ENCODE results near the gene PAQR8.
A peak's percentile ranks its signal among the peaks of the same experiment; 100 is the strongest.

The PAQR8 gene

GRCh38 chr6:52403627-52404026, 41.7 kb downstream of the PAQR8 start:
- Histone ChIP-seq H3K27ac (ENCODE audit: low read length) (no peak overlapping the region), H4K20me1 (ENCODE audit: insufficient read depth, low read length) (no peaks in the 10 kb centered on the region), H3K79me2 (ENCODE audit: insufficient read depth, low read length) (no peaks in the 10 kb centered on the region), H3K36me3 (ENCODE audit: insufficient read depth, low read length) (peaks cover 15% of the 10 kb centered on the region), H3K9me3 (ENCODE audit: insufficient read depth, low read length, severe bottlenecking) (no peaks in the 10 kb centered on the region), H2AFZ (ENCODE audit: low read depth, low read length) (no peak overlapping the region), H3K4me1 (ENCODE audit: insufficient read depth, low read length) (peaks cover 23% of the 10 kb centered on the region), H3K4me2 (ENCODE audit: insufficient read depth, low read length) (no peak overlapping the region), H3K4me3 (ENCODE audit: low read depth in 1 of 2, low read length in 2 of 2) (no peak overlapping the region), H3K27me3 (ENCODE audit: insufficient read depth, low read length, poor library complexity) (no peaks in the 10 kb centered on the region), H3K9ac (ENCODE audit: low read depth, low read length) (no peak overlapping the region)
- no peak for ATAC-seq (ENCODE audit: insufficient read depth, low read depth)
- DNase-seq, result no peak
- TF ChIP-seq CTCF (IDR thresholded peaks at IDR 0.05; ENCODE audit: borderline replicate concordance, extremely low read depth, low read length, poor library complexity, severe bottlenecking) (no peak), EZH2 (IDR thresholded peaks at IDR 0.05; ENCODE audit: borderline replicate concordance, low read depth, low read length, severe bottlenecking) (no peak)

GRCh38 chr6:52405243-52405642, 43.3 kb downstream of the PAQR8 start:
- Histone ChIP-seq H3K9me3 (ENCODE audit: insufficient read depth, low read length, severe bottlenecking) (no peaks in the 10 kb centered on the region), H3K4me1 (ENCODE audit: insufficient read depth, low read length) (peaks cover 8% of the 10 kb centered on the region), H3K36me3 (ENCODE audit: insufficient read depth, low read length) (peaks cover 15% of the 10 kb centered on the region), H3K79me2 (ENCODE audit: insufficient read depth, low read length) (no peaks in the 10 kb centered on the region), H3K27ac (ENCODE audit: low read length) (no peak overlapping the region), H2AFZ (ENCODE audit: low read depth, low read length) (no peak overlapping the region), H4K20me1 (ENCODE audit: insufficient read depth, low read length) (no peaks in the 10 kb centered on the region), H3K4me3 (ENCODE audit: low read depth in 1 of 2, low read length in 2 of 2) (no peak overlapping the region), H3K4me2 (ENCODE audit: insufficient read depth, low read length) (no peak overlapping the region), H3K27me3 (ENCODE audit: insufficient read depth, low read length, poor library complexity) (no peaks in the 10 kb centered on the region), H3K9ac (ENCODE audit: low read depth, low read length) (no peak overlapping the region)
- TF ChIP-seq EZH2 (IDR thresholded peaks at IDR 0.05; ENCODE audit: borderline replicate concordance, low read depth, low read length, severe bottlenecking) (no peak), CTCF (IDR thresholded peaks at IDR 0.05; ENCODE audit: borderline replicate concordance, extremely low read depth, low read length, poor library complexity, severe bottlenecking) (no peak)
- DNase-seq (no peak), ATAC-seq (ENCODE audit: insufficient read depth, low read depth) (no peak)

- Histone ChIP-seq H4K20me1 (ENCODE audit: insufficient read depth, low read length) (no peaks in the 10 kb centered on the region), H3K36me3 (ENCODE audit: insufficient read depth, low read length) (peaks cover 15% of the 10 kb centered on the region), H2AFZ (ENCODE audit: low read depth, low read length) (no peak overlapping the region), H3K9ac (ENCODE audit: low read depth, low read length) (no peak overlapping the region), H3K27ac (ENCODE audit: low read length) (no peak overlapping the region), H3K27me3 (ENCODE audit: insufficient read depth, low read length, poor library complexity) (no peaks in the 10 kb centered on the region), H3K79me2 (ENCODE audit: insufficient read depth, low read length) (no peaks in the 10 kb centered on the region), H3K4me3 (ENCODE audit: low read depth in 1 of 2, low read length in 2 of 2) (no peak overlapping the region), H3K4me2 (ENCODE audit: insufficient read depth, low read length) (no peak overlapping the region), H3K4me1 (ENCODE audit: insufficient read depth, low read length) (no peaks in the 10 kb centered on the region), H3K9me3 (ENCODE audit: insufficient read depth, low read length, severe bottlenecking) (no peaks in the 10 kb centered on the region)
- peak; percentile 78 for ATAC-seq (ENCODE audit: insufficient read depth, low read depth)
- TF ChIP-seq EZH2 (IDR thresholded peaks at IDR 0.05; ENCODE audit: borderline replicate concordance, low read depth, low read length, severe bottlenecking), result no peak
- peak; percentile 72 for TF ChIP-seq CTCF (IDR thresholded peaks at IDR 0.05; ENCODE audit: borderline replicate concordance, extremely low read depth, low read length, poor library complexity, severe bottlenecking)
- DNase-seq, result peak; percentile 28
Observed at GRCh38 chr6:52407467-52407866, 45.5 kb downstream of the PAQR8 start.

GRCh38 chr6:52409499-52409898, 47.5 kb downstream of the PAQR8 start:
- no peaks in the 10 kb centered on the region for H3K9me3 ChIP-seq (ENCODE audit: insufficient read depth, low read length, severe bottlenecking)
- no peak overlapping the region for H3K4me2 ChIP-seq (ENCODE audit: insufficient read depth, low read length)
- H3K4me3 ChIP-seq (ENCODE audit: low read depth in 1 of 2, low read length in 2 of 2), result no peak overlapping the region
- H3K79me2 ChIP-seq (ENCODE audit: insufficient read depth, low read length), result no peaks in the 10 kb centered on the region
- no peak for ATAC-seq (ENCODE audit: insufficient read depth, low read depth)
- no peak overlapping the region for H3K9ac ChIP-seq (ENCODE audit: low read depth, low read length)
- H3K27me3 ChIP-seq (ENCODE audit: insufficient read depth, low read length, poor library complexity), result no peaks in the 10 kb centered on the region
- no peaks in the 10 kb centered on the region for H3K36me3 ChIP-seq (ENCODE audit: insufficient read depth, low read length)
- no peaks in the 10 kb centered on the region for H4K20me1 ChIP-seq (ENCODE audit: insufficient read depth, low read length)
- H3K4me1 ChIP-seq (ENCODE audit: insufficient read depth, low read length), result no peaks in the 10 kb centered on the region
- H3K27ac ChIP-seq (ENCODE audit: low read length), result no peak overlapping the region
- TF ChIP-seq EZH2 (IDR thresholded peaks at IDR 0.05; ENCODE audit: borderline replicate concordance, low read depth, low read length, severe bottlenecking) (no peak), CTCF (IDR thresholded peaks at IDR 0.05; ENCODE audit: borderline replicate concordance, extremely low read depth, low read length, poor library complexity, severe bottlenecking) (no peak)
- no peak overlapping the region for H2AFZ ChIP-seq (ENCODE audit: low read depth, low read length)
- DNase-seq, result no peak

Data from DND-41 (cell line).